Gastrocnemius medialis (tissue), 4 donors: ENCODE results near the gene MOGAT2. TPM values are rescaled to one million over a fixed set of nuclear protein-coding genes. Genes with fewer than 3 reads are reported as not detected.

Experiments
- ATAC-seq, 2 donors: fragments of 150-250 bp; one replicate each; pipeline ENCODE4 v1.9.1; 2016
- DNase-seq, 2 donors: peaks; one replicate each; pipeline ENCODE4 v3.0.0-alpha.2; 2019
- H3K27ac ChIP-seq, 4 donors: fragments of 200-600 bp; sonication (generic); 1 replicate in 1 of 4; 2 replicates in 3 of 4; pipeline ENCODE4 v1.5.1; 2016 to 2018; ENCODE audit warnings: mild to moderate bottlenecking in 2 of 4, moderate library complexity in 1 of 4
- H3K27me3 ChIP-seq, 3 donors: fragments of 200-600 bp; sonication (generic) in 2 of 3; 1 replicate in 1 of 3; 2 replicates in 2 of 3; pipeline versions ENCODE4 v1.5.1 to v1.6.0; 2016 to 2019; ENCODE audit warnings: mild to moderate bottlenecking in 1 of 3, moderate library complexity in 1 of 3
- H3K36me3 ChIP-seq, 2 donors: fragments of 200-600 bp; sonication (generic) in 1 of 2; one replicate each; pipeline ENCODE4 v1.5.1; 2017 to 2018
- H3K4me1 ChIP-seq, 2 donors: fragments of 200-600 bp; sonication (generic) in 1 of 2; one replicate each; pipeline ENCODE4 v1.5.1; 2016 to 2017; ENCODE audit warnings: mild to moderate bottlenecking in 2 of 2
- H3K4me3 ChIP-seq, 4 donors: fragments of 200-600 bp; sonication (generic) in 3 of 4; 1 replicate in 1 of 4; 2 replicates in 3 of 4; pipeline ENCODE4 v1.5.1; 2016 to 2019; ENCODE audit warnings: mild to moderate bottlenecking in 2 of 4
- H3K9me3 ChIP-seq, 3 donors: fragments of 200-600 bp; sonication (generic) in 2 of 3; 1 replicate in 1 of 3; 2 replicates in 2 of 3; pipeline ENCODE4 v1.5.1; 2016 to 2019
- CTCF ChIP-seq, 5 experiments: fragments of 450-650 bp in 3 of 5; fragments of 200-600 bp in 2 of 5; sonication (generic) in 2 of 5; IDR thresholded peaks in 4 of 5; conservative IDR thresholded peaks in 1 of 5; 1 replicate in 4 of 5; 2 replicates in 1 of 5; pipeline ENCODE4 v1.5.1; 2016 to 2019; ENCODE audit warnings: antibody characterized with exemption in 5 of 5, mild to moderate bottlenecking in 3 of 5, moderate library complexity in 3 of 5
- POLR2A ChIP-seq, 2 donors: fragments of 450-650 bp; IDR thresholded peaks; one replicate each; pipeline ENCODE4 v1.6.1; 2017; ENCODE audit warnings: antibody characterized with exemption in 2 of 2, mild to moderate bottlenecking in 2 of 2, moderate library complexity in 2 of 2
- in situ Hi-C, 4 donors: fragments of 200-750 bp; cut with MboI; loops; one replicate each; pipeline versions ENCODE4 v1.15.0 to v1.8.0; 2017; ENCODE audit warnings: low sequenced_read_pairs in 4 of 4
- intact Hi-C: fragments of 100-400 bp; cut with DNase I; formaldehyde crosslinking; loops from one replicate; pipeline ENCODE4 v1.15.1; 2023; ENCODE audit warnings: low total_unique reads
- total RNA-seq, 4 donors: library from RNA; depleted of rRNA; stranded (reverse); fragments of >200 nt; gene quantifications; one replicate each; pipeline versions ENCODE4 v1.1.0 to v1.2.3, GENCODE V29; 2016

Gene MOGAT2
- total RNA-seq, 4 donors from 2014 or later, result 0.10 to 0.66 (median 0.49) TPM; not detected in 1

- H3K9me3 ChIP-seq, result no peaks in the 10 kb centered on the region
- H3K27me3 ChIP-seq, result no peaks in the 10 kb centered on the region
- H3K4me3 ChIP-seq, result no peak overlapping the region
- H3K36me3 ChIP-seq, result no peaks in the 10 kb centered on the region
- H3K4me1 ChIP-seq, result no peaks in the 10 kb centered on the region
- in situ Hi-C loops, result loop anchor here in 1 of 4 donors (25.0 kb wide), 1 partner anchor 382 kb away; no protein-coding TSS in a partner anchor
- ATAC-seq (no peak), DNase-seq (no peak)
- intact Hi-C loops, result no loop called here
- no peak overlapping the region for H3K27ac ChIP-seq
- TF ChIP-seq POLR2A (IDR thresholded peaks at IDR 0.05) (no peak), CTCF (IDR thresholded peaks at IDR 0.05 in 4 of 5, conservative IDR thresholded peaks at IDR 0.05 in 1 of 5) (no peak)
These were observed 62.3 kb downstream of the MOGAT2 start for GRCh38 chr11:75779960-75780359.

GRCh38 chr11:75780888-75781287 is 63.2 kb downstream of the MOGAT2 start:
- H3K36me3 ChIP-seq, result no peaks in the 10 kb centered on the region

GRCh38 chr11:75781296-75781695 is 63.7 kb downstream of the MOGAT2 start:
- Histone ChIP-seq H3K27ac (no peak overlapping the region), H3K36me3 (no peaks in the 10 kb centered on the region), H3K4me1 (no peaks in the 10 kb centered on the region), H3K9me3 (no peaks in the 10 kb centered on the region), H3K4me3 (no peak overlapping the region), H3K27me3 (no peaks in the 10 kb centered on the region)
- DNase-seq, result no peak
- TF ChIP-seq CTCF (IDR thresholded peaks at IDR 0.05 in 4 of 5, conservative IDR thresholded peaks at IDR 0.05 in 1 of 5), result no peak
- no peak for TF ChIP-seq POLR2A (IDR thresholded peaks at IDR 0.05)
- in situ Hi-C loops (loop anchor here in 1 of 4 donors (25.0 kb wide), 1 partner anchor 381 kb away; no protein-coding TSS in a partner anchor), intact Hi-C loops (no loop called here)
- no peak for ATAC-seq

More at GRCh38 chr11:75780888-75781287, 63.2 kb downstream of the MOGAT2 start:
- DNase-seq, result no peak
- no peak overlapping the region for H3K4me3 ChIP-seq
- TF ChIP-seq CTCF (IDR thresholded peaks at IDR 0.05 in 4 of 5, conservative IDR thresholded peaks at IDR 0.05 in 1 of 5), result no peak
- no peak for TF ChIP-seq POLR2A (IDR thresholded peaks at IDR 0.05)
- no peaks in the 10 kb centered on the region for H3K4me1 ChIP-seq
- in situ Hi-C loops, result loop anchor here in 1 of 4 donors (25.0 kb wide), 1 partner anchor 381 kb away; no protein-coding TSS in a partner anchor
- H3K27ac ChIP-seq, result no peak overlapping the region
- H3K9me3 ChIP-seq, result no peaks in the 10 kb centered on the region
- intact Hi-C loops, result no loop called here
- H3K27me3 ChIP-seq, result no peaks in the 10 kb centered on the region
- ATAC-seq, result no peak

- TF ChIP-seq CTCF (IDR thresholded peaks at IDR 0.05 in 4 of 5, conservative IDR thresholded peaks at IDR 0.05 in 1 of 5) (no peak), POLR2A (IDR thresholded peaks at IDR 0.05) (no peak)
These were observed 64.2 kb downstream of the MOGAT2 start for GRCh38 chr11:75781831-75782230.

More at GRCh38 chr11:75781831-75782230, 64.2 kb downstream of the MOGAT2 start:
- DNase-seq, result no peak
- no peak overlapping the region for H3K27ac ChIP-seq
- no peak overlapping the region for H3K4me3 ChIP-seq
- H3K9me3 ChIP-seq, result no peaks in the 10 kb centered on the region
- H3K4me1 ChIP-seq, result no peaks in the 10 kb centered on the region
- intact Hi-C loops, result no loop called here
- no peak for ATAC-seq
- H3K36me3 ChIP-seq, result no peaks in the 10 kb centered on the region
- in situ Hi-C loops, result loop anchor here in 1 of 4 donors (25.0 kb wide), 1 partner anchor 380 kb away; no protein-coding TSS in a partner anchor
- H3K27me3 ChIP-seq, result no peaks in the 10 kb centered on the region

Other genes with a start within 250 kb of the MOGAT2 start
- 10 to 100 TPM in 3 of 4 donors, 1 to 10 TPM in 1; 5.6 to 12.6 (median 11.2) TPM for gene GDPD5, start 191.9 kb upstream of the MOGAT2 start, total RNA-seq
- 10 to 100 TPM; 18.5 to 42.4 (median 34.8) TPM for gene SERPINH1, start 155.6 kb upstream of the MOGAT2 start, total RNA-seq
- under 1 TPM in 3 of 4 donors, not detected in 1; 0.22 to 0.33 (median 0.25) TPM for gene MAP6, start 48.8 kb upstream of the MOGAT2 start, total RNA-seq
- gene DGAT2, start 50.9 kb downstream of the MOGAT2 start, total RNA-seq, result 1 to 10 TPM; 2.1 to 4.9 (median 4.1) TPM
- gene UVRAG, start 97.4 kb downstream of the MOGAT2 start, total RNA-seq, result 10 to 100 TPM; 16.6 to 22.1 (median 19.3) TPM